Astrocyte (in vitro differentiated cells and primary cell): ENCODE results near the gene BPIFB6. TPM values are rescaled to one million over a fixed set of nuclear protein-coding genes. Genes with fewer than 3 reads are reported as not detected.

Experiments used
- DNase-seq: peaks from one replicate; pipeline ENCODE4 v3.0.0-alpha.2; 2010; ENCODE audit warnings: low read depth
- FAIRE-seq: peaks from 2 replicates; lab custom pipeline; 2011; peaks lifted over from hg19 to GRCh38; lab: Jason Lieb, UNC
- H2AFZ ChIP-seq: 2 replicates; pipeline ENCODE4 v1.6.0; 2012; ENCODE audit warnings: low read depth, low read length, inconsistent platforms
- H3K27ac ChIP-seq: 2 replicates; pipeline ENCODE4 v1.5.1; 2011; ENCODE audit warnings: low read depth, low read length, inconsistent platforms
- H3K27me3 ChIP-seq: 2 replicates; pipeline ENCODE4 v1.6.0; 2011; ENCODE audit warnings: low read length, inconsistent platforms; ENCODE audit not compliant: insufficient read depth
- H3K36me3 ChIP-seq: 2 replicates; pipeline ENCODE4 v1.5.1; 2011; ENCODE audit warnings: low read length, inconsistent platforms; ENCODE audit not compliant: insufficient read depth
- H3K4me1 ChIP-seq: 2 replicates; pipeline ENCODE4 v1.5.1; 2011; ENCODE audit warnings: low read length, inconsistent platforms; ENCODE audit not compliant: insufficient read depth
- H3K4me2 ChIP-seq: 2 replicates; pipeline ENCODE4 v1.6.0; 2012; ENCODE audit warnings: low read length, inconsistent platforms
- H3K4me3 ChIP-seq: 2 replicates; pipeline ENCODE4 v1.5.1; 2011; ENCODE audit warnings: low read depth, mild to moderate bottlenecking, low read length, inconsistent platforms; ENCODE audit not compliant: insufficient read depth
- H3K79me2 ChIP-seq: 2 replicates; pipeline ENCODE4 v1.6.0; 2012; ENCODE audit warnings: mild to moderate bottlenecking, low read length, inconsistent platforms; ENCODE audit not compliant: insufficient read depth
- H3K9ac ChIP-seq: 2 replicates; pipeline ENCODE4 v1.6.0; 2012; ENCODE audit warnings: mild to moderate bottlenecking, low read length, inconsistent platforms
- H3K9me3 ChIP-seq: 2 replicates; pipeline ENCODE4 v1.5.1; 2012; ENCODE audit warnings: low read depth, mild to moderate bottlenecking, low read length, inconsistent platforms; ENCODE audit not compliant: insufficient read depth
- H4K20me1 ChIP-seq: 2 replicates; pipeline ENCODE4 v1.6.0; 2012; ENCODE audit warnings: low read length, inconsistent platforms; ENCODE audit not compliant: insufficient read depth
- H3K27ac Mint-ChIP-seq: one replicate; pipeline ENCODE4 v1.8.0; 2021; ENCODE audit warnings: mild to moderate bottlenecking, mixed read lengths; ENCODE audit not compliant: unreplicated experiment
- H3K27me3 Mint-ChIP-seq: one replicate; pipeline ENCODE4 v1.8.0; 2021; ENCODE audit warnings: low read depth, mixed read lengths; ENCODE audit not compliant: unreplicated experiment
- H3K36me3 Mint-ChIP-seq: one replicate; pipeline ENCODE4 v1.8.0; 2021; ENCODE audit warnings: low read depth, mixed read lengths; ENCODE audit not compliant: unreplicated experiment
- H3K4me1 Mint-ChIP-seq: one replicate; pipeline ENCODE4 v1.8.0; 2021; ENCODE audit warnings: low read depth, mixed read lengths; ENCODE audit not compliant: unreplicated experiment
- H3K4me3 Mint-ChIP-seq: one replicate; pipeline ENCODE4 v1.8.0; 2021; ENCODE audit warnings: mild to moderate bottlenecking, moderate library complexity, mixed read lengths; ENCODE audit not compliant: unreplicated experiment
- H3K9me3 Mint-ChIP-seq: one replicate; pipeline ENCODE4 v1.8.0; 2021; ENCODE audit warnings: mild to moderate bottlenecking, mixed read lengths; ENCODE audit not compliant: unreplicated experiment
- CTCF ChIP-seq: IDR thresholded peaks from 2 replicates; pipeline ENCODE4 v1.5.1; 2011; ENCODE audit warnings: low read depth, mild to moderate bottlenecking, inconsistent platforms, low read length, moderate library complexity; ENCODE audit not compliant: insufficient read depth
- EZH2 ChIP-seq: IDR thresholded peaks from 2 replicates; pipeline ENCODE4 v1.6.1; 2012; ENCODE audit warnings: mild to moderate bottlenecking, low read length, inconsistent platforms; ENCODE audit not compliant: insufficient read depth
- total RNA-seq: library from RNA; stranded (reverse); gene quantifications from 2 replicates; pipeline ENCODE4 v1.2.1, GENCODE V29; 2021

The BPIFB6 gene
- total RNA-seq, 1 donor from 2014 or later = not detected

DNA sequence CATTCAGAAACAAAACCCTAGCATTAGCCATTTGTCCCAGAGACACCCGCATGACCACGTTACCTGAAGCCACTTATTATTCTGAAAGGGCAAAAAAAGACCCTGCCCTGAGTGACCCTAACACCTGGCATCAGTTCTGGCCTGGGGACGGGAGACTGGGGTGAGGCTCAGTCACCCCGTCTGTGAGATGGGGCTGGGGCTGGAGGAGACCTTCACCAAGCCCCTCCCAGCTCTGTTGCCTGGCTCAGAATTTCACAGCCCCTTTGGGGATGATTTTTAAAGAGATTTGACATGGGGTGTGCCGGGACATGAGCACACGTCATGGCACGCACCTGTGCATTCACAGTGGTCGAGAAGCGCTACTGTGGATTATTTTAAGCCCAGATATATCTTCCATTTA lies 1.4 kb upstream of the BPIFB6 start:
- no peak overlapping the region for H3K27ac ChIP-seq
- H3K4me1 ChIP-seq = no peaks in the 10 kb centered on the region
- no peaks in the 10 kb centered on the region for H3K4me1 Mint-ChIP-seq
- H3K79me2 ChIP-seq = no peaks in the 10 kb centered on the region
- H3K9me3 Mint-ChIP-seq = peaks cover 3% of the 10 kb centered on the region
- TF ChIP-seq EZH2 (no peak), CTCF (no peak)
- no peak overlapping the region for H3K9ac ChIP-seq
- no peak overlapping the region for H3K4me3 Mint-ChIP-seq
- no peak overlapping the region for H3K4me3 ChIP-seq
- peaks cover 4% of the 10 kb centered on the region for H3K27me3 ChIP-seq
- DNase-seq = no peak
- H3K36me3 Mint-ChIP-seq = no peaks in the 10 kb centered on the region
- H4K20me1 ChIP-seq = no peaks in the 10 kb centered on the region
- peaks cover 28% of the 10 kb centered on the region for H3K27me3 Mint-ChIP-seq
- H3K9me3 ChIP-seq = no peaks in the 10 kb centered on the region
- no peak for FAIRE-seq
- no peak overlapping the region for H3K27ac Mint-ChIP-seq
- no peak overlapping the region for H3K4me2 ChIP-seq
- no peak overlapping the region for H2AFZ ChIP-seq
- H3K36me3 ChIP-seq = no peaks in the 10 kb centered on the region

DNA sequence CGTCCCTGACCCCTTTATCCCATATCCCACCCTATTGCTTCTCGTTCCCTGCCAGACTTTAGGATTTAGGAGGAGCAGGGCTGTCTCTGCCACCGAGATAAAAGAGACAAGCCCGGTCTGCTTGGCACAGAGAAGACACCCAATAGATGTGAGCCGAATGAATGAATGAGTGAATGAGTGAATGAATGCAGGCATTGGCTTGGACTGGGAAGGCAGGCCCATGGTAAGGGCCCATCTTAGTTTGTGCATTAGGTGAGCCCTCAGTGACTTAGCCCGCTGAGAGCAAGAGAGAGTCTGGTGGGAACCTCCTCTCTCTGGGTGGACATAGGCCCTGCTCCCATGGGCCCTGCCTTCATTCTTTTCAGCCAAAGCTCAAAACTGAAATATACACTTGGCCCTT lies 879 bp upstream of the BPIFB6 start:
- no peak overlapping the region for H3K9ac ChIP-seq
- TF ChIP-seq EZH2 = no peak
- TF ChIP-seq CTCF = no peak
- peaks cover 4% of the 10 kb centered on the region for H3K27me3 ChIP-seq
- Mint-ChIP-seq H3K9me3 (peaks cover 3% of the 10 kb centered on the region), H3K4me3 (no peak overlapping the region), H3K27me3 (peaks cover 32% of the 10 kb centered on the region), H3K4me1 (no peaks in the 10 kb centered on the region), H3K36me3 (no peaks in the 10 kb centered on the region), H3K27ac (no peak overlapping the region)
- H3K79me2 ChIP-seq = no peaks in the 10 kb centered on the region
- DNase-seq (no peak), FAIRE-seq (no peak)
- H3K4me1 ChIP-seq = no peaks in the 10 kb centered on the region
- no peak overlapping the region for H3K4me2 ChIP-seq
- no peak overlapping the region for H3K27ac ChIP-seq
- H3K36me3 ChIP-seq = no peaks in the 10 kb centered on the region
- H2AFZ ChIP-seq = no peak overlapping the region
- H4K20me1 ChIP-seq = no peaks in the 10 kb centered on the region
- H3K9me3 ChIP-seq = no peaks in the 10 kb centered on the region
- no peak overlapping the region for H3K4me3 ChIP-seq

- no peak overlapping the region for H2AFZ ChIP-seq
- peaks cover 38% of the 10 kb centered on the region for H3K27me3 Mint-ChIP-seq
- no peak overlapping the region for H3K27ac ChIP-seq
- H3K4me3 ChIP-seq = no peak overlapping the region
- no peaks in the 10 kb centered on the region for H3K4me1 Mint-ChIP-seq
- no peaks in the 10 kb centered on the region for H3K36me3 Mint-ChIP-seq
- no peaks in the 10 kb centered on the region for H3K79me2 ChIP-seq
- peaks cover 6% of the 10 kb centered on the region for H3K9me3 Mint-ChIP-seq
- no peaks in the 10 kb centered on the region for H3K36me3 ChIP-seq
- H4K20me1 ChIP-seq = no peaks in the 10 kb centered on the region
- H3K27me3 ChIP-seq = no peaks in the 10 kb centered on the region
- no peak for DNase-seq
- no peak overlapping the region for H3K4me2 ChIP-seq
- H3K4me3 Mint-ChIP-seq = no peak overlapping the region
- no peak overlapping the region for H3K27ac Mint-ChIP-seq
- no peak overlapping the region for H3K9ac ChIP-seq
- TF ChIP-seq EZH2 (no peak), CTCF (no peak)
- FAIRE-seq = no peak
- no peaks in the 10 kb centered on the region for H3K4me1 ChIP-seq
- H3K9me3 ChIP-seq = no peaks in the 10 kb centered on the region
Measured at GRCh38 chr20:33032555-33032954, 1.1 kb downstream of the BPIFB6 start.
